GM18499 (cell line): ENCODE data around the gene RAB15.

Experiments
- ATAC-seq: cut with Tn5 transposase; IDR thresholded peaks from one replicate; pipeline ENCODE4 v1.9.1; 2021; ENCODE audit warnings: moderate number of reproducible peaks; ENCODE audit not compliant: insufficient read depth, unreplicated experiment

RAB15 gene

DNA sequence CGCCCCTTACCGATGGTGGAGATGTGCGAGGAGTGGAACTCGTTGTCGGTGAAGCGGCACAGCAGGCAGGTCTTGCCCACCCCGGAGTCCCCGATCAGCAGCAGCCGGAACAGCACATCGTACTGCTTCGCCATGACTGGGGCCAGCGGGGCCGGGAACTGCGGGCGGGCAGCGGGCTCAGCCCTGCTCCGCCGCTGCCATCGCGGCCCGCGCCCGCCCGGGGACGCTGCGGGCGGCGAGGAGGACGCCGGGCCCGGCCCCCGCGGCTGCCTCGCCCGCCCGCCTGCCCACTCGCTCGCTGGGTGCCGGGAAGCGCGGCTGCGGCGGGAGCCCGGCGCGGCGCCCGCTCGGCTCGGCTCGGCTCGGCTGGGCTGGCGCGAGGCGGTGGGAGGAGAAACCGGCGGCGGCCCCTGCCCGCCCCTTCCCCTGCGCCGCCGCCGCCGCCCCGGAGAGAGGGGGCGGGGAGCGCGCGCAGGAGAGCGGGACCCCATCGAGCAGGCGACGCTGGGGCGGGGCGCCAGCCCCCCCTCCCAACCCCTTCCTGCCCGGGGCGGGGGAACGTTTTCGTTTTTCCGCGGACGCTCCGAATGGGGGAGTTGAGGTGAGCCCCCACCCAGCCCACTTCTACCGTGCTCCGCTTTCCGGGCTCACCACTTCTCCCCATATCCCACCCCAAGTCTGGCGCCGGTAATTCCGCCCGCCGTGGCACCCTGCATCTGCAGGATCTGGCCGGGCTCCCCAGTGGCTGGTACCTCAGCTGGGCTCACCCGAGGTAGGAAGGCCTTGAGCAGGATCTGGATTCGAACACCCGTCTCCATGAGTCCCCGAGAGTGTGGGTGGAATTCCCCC, at the start of gene RAB15:
Gene RAB15, minus strand, starts transcription at position 394 of the 849 bp plus-strand sequence. Its CDS starts 260 bp downstream, at position 134.
- ATAC-seq: no peak

GRCh38 chr14:65019944-65020566, 47.9 kb upstream of the RAB15 start:
- ATAC-seq: no peak

GRCh38 chr14:65016471-65016870, 44.3 kb upstream of the RAB15 start:
- no peak for ATAC-seq

- ATAC-seq: no peak
Observed at GRCh38 chr14:65015391-65015790, 43.3 kb upstream of the RAB15 start.

- ATAC-seq: no peak
Observed at GRCh38 chr14:65012353-65012752, 40.2 kb upstream of the RAB15 start.

DNA sequence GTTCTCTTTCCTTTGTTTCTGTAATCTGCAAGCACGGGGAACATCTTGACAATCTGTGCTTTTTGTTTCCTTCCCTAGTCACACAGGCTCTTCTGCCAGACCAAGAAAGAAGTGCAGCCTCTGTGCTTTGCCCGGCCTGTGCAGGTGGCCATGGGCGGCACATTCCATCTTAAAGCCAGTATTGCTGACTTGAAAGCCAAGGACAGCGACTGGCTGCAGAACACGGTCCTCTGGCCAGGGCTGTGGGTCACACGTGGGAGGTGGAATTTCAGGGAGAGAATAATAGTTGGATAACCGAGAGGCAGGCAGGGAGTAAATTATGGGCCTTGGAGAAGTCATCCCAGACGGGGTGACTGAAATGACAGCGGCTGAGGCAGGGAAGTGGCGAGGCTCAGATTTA, 39.4 kb upstream of the RAB15 start:
- no peak for ATAC-seq

DNA sequence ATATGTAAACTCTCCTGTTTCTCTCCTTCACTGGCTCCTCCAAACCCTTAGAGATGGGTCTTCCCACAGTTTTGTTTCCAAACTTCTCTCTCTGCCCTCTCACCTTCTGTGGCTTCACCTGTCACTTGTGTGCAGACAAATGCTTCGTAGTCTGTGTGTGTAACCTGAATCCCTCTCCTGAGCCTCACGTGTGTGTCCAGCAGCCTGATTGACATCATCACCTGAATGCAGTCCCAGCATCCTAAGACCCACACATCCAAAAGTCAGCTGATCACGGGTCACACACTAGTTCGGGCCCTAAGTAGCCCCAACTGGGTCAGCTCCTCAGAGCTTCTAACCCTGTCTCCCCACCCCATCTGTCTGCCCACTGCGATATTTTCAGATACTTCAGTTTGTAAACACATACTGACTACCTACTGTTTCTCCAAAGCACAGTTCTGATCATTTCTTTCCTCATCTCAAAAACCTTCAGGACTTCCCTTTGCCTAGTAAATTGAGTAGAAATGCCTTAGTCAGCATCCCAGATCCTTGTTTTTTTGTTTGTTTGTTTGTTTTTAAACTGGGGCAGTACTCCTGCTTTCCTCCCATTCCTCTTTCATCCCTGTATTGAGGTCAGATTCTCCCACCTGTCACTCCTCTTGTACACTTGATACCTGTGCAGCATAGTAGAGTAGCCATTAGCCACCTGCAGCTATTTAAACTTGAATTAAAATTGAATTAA, 38.2 kb upstream of the RAB15 start:
- no peak for ATAC-seq

DNA sequence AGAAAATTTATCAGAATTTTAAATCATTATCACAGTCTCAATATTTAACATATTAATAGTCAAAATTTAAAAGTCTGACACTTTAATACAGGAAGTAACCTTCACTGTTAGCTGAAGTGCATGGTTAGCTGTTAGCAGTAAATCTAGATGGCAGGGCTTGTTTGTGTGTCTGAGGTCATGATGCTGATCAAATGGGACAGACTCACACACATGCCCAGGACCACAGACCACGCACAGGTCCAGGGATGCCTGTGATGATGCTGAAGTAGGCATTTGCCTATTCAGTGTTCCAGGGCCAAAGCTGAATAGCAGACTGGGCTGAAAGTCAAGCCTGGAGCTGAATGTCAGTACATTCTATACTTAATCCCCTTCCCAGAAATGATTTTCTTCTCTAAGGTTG, 35.1 kb upstream of the RAB15 start:
- no peak for ATAC-seq

GRCh38 chr14:65006261-65006721, 34.2 kb upstream of the RAB15 start:
- ATAC-seq: no peak

GRCh38 chr14:65003394-65003793, 31.3 kb upstream of the RAB15 start:
- ATAC-seq: peak; percentile 59

DNA sequence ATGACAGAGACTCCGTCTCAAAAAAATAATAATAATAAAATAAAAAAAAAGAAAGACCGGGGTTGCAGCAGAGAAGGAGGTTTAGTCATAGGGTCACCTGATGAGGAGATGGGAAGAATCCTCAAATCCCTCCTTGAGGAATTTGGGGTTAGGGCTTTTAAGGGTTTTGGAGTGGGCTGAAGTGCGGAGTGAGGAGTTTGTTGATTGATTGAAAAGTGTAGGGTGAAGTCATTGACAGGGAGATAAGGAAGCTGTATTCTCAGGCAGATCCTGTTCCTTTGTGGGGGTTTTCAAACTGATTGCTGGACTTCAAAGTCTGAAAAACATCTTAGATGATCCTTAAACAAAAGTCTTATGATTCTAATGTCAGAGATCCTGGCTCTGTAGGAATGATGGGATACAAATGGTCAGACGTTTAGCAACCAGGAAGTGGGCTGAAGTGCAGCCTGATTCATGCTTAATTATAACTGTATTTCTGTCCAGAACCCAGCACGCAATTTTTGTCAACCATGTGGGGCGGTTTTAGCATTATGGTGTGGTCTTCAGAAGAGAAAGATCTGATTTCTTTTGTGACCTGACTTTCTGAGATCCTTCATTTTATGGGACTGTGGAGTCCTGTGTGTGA, 30.6 kb upstream of the RAB15 start:
- ATAC-seq: no peak

DNA sequence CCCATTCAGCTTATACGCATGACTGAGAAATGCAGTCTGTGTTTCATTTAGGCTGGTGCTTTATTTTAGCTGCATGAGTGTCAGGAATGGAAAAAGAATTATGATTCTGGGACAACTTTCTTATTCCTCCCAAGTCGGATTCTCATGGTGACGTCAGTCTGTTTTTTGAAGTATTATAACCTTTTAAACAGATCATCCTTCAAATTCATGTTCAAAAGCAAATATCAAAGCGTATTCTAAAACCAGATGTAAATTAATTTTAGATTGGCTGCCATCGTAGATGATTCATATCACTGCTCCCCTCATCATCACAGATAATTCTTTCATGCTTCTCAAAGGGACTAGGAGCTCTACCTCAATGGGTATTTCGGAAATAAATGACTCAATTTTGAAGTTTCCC, 29.6 kb upstream of the RAB15 start:
- ATAC-seq: no peak

DNA sequence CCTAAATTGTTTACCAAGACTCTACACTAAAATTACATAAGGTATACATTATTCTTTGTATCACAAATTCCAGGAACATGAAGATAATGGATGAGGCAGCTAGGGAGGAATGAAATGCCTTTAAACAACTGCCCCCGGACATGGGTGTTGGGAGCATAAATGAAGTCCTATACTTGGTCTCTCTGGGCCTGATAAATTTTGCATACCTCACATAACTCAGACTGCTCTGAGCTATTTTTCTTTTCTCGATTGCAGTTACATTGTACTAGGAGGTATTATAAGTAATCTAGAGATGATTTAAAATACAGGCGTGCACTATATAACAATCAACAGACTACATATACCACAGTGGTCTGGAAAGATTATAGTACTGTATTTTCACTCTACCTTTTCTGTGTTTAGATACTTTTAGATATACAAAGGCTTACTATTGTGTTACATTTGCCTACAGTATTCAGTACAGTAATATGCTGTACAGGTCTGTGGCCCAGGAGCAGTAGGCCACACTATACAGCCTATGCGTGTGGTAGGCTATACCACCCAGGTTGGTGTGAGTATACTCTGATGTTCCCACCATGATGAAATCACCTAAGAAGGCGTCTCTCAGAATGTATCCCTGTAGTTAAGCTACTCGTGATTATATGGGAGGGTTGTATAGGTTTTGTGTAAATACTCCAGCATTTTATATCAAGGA, 28.9 kb upstream of the RAB15 start:
- ATAC-seq: no peak

DNA sequence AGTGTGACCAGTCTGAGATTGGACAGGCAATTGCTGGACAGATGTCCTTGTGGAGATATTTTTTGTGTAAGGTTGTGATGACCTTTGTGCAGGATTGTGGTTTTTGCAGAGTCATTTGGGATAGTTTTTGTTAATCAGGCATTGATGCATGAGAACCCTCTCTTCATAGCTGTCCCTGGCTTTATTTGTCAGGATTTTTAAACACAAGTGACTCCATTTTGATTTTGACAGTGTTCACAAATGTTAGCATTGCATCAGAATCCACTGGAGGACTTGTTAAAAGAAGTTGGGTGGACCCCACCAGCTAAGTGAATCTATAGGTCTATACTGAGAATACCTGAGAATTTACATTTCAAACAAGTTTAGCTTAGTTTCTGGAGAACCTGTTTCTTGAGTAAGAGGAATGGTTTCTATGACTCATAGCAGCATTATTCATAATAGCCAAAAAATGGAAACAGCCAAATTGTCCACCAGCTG, 26.4 kb upstream of the RAB15 start:
- no peak for ATAC-seq

- ATAC-seq: no peak
Observed at GRCh38 chr14:64997108-64997794, 25.1 kb upstream of the RAB15 start.

DNA sequence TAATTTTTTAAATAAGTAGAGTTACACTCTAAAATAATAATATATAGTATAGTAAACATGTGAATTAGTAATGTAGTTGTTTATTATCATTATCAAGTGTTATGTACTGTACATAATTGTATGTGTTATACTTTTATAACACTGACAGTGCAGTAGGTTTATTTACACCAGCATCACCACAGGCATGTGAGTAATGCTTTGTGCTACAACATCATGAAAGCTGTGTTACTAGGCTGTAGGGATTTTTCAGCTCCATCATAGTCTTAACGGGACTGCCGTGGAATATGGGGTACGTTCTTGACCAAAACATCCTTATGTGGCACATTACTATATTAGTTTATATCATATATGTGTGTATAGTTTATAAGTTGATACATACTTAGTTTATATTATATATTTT, 23.2 kb upstream of the RAB15 start:
- ATAC-seq: no peak

- no peak for ATAC-seq
Observed at GRCh38 chr14:64994540-64994939, 22.4 kb upstream of the RAB15 start.

DNA sequence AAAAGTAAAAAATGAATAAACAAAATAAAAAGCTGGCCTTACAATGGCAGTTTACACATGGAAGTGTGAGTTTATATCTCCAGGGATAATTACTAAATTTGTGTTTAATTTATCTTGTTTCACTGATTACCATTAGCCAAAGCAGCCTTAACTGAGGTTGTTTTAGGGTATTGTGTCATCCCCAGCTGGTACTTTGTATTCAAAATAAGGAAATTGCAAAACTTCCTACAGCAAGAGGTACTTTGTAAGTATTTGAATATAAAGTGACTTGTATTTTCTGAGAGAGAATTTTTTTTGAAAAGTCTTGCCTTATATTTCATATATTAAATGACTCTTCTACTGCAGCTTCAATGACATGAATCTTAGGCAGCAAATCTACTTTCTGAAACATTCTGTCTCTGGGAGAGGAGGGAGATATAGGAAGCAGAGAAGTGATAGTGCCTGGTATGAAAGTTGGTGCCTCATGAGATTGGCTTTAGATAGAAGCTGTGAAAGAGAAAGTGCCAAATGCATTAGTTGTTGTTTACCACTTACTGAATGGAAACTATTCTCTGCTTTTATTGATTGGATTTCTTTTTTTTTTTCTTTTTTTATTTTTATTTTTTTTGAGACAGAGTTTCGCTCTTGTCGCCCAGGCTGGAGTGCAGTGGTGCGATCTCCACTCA, 21.3 kb upstream of the RAB15 start:
- ATAC-seq: no peak

DNA sequence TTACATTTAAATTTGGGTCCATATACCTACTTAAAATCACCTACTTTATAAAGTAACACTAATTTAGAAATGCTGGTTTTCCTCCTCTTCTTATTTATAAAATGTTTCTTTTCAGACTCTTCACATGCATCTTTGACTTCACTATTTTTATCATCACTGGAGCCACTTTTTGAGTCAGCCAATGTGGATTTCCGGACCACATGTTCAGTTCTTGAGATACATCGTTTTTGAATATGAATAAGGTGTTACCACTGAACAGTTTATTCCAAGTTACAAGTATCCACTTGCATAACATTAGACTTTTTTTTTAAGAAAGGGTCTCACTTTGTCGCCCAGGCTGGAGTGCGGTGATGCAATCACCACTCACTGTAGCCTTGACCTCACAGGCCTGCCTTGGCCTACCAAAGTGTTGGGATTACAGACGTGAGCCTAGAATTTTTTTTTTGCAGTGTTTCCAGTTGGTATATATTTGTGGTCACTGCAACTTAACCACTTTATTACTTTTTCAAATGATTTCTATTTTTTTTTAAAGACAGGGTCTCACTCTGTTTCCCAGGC, 20.3 kb upstream of the RAB15 start:
- ATAC-seq: no peak
